Stomach smooth muscle (tissue), 2 donors: ENCODE measurements around the gene RHBDL2.
"Not testable (repeated sequence)": the region's sequence is repeated elsewhere in the genome, so short reads cannot be mapped to it uniquely, and the experiment has no call there.

ENCODE experiments used
- H3K27ac ChIP-seq: one replicate; pipeline ENCODE4 v1.7.0; 2013; ENCODE audit warnings: mild to moderate bottlenecking, low read length, inconsistent platforms
- H3K27me3 ChIP-seq, 2 donors: one replicate each; pipeline ENCODE4 v1.7.0; 2013; ENCODE audit warnings: low read length in 2 of 2; ENCODE audit not compliant: insufficient read depth in 2 of 2, control insufficient read depth in 1 of 2
- H3K36me3 ChIP-seq, 2 donors: one replicate each; pipeline ENCODE4 v1.7.0; 2013; ENCODE audit warnings: low read length in 2 of 2; ENCODE audit not compliant: control insufficient read depth in 2 of 2, insufficient read depth in 2 of 2
- H3K4me1 ChIP-seq: one replicate; pipeline ENCODE4 v1.7.0; 2013; ENCODE audit warnings: low read length; ENCODE audit not compliant: control insufficient read depth, insufficient read depth
- H3K4me3 ChIP-seq, 2 donors: one replicate each; pipeline ENCODE4 v1.7.0; 2013; ENCODE audit warnings: low read length in 2 of 2
- H3K9ac ChIP-seq, 2 donors: one replicate each; pipeline ENCODE4 v1.7.0; 2013; ENCODE audit warnings: low read length in 2 of 2, mild to moderate bottlenecking in 1 of 2
- H3K9me3 ChIP-seq, 2 donors: one replicate each; pipeline ENCODE4 v1.7.0; 2013; ENCODE audit warnings: low read length in 2 of 2; ENCODE audit not compliant: control insufficient read depth in 2 of 2
- donor health status: healthy.
- donor health status: Pancreatic carcinoma.

Gene RHBDL2, protein sequence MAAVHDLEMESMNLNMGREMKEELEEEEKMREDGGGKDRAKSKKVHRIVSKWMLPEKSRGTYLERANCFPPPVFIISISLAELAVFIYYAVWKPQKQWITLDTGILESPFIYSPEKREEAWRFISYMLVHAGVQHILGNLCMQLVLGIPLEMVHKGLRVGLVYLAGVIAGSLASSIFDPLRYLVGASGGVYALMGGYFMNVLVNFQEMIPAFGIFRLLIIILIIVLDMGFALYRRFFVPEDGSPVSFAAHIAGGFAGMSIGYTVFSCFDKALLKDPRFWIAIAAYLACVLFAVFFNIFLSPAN

DNA sequence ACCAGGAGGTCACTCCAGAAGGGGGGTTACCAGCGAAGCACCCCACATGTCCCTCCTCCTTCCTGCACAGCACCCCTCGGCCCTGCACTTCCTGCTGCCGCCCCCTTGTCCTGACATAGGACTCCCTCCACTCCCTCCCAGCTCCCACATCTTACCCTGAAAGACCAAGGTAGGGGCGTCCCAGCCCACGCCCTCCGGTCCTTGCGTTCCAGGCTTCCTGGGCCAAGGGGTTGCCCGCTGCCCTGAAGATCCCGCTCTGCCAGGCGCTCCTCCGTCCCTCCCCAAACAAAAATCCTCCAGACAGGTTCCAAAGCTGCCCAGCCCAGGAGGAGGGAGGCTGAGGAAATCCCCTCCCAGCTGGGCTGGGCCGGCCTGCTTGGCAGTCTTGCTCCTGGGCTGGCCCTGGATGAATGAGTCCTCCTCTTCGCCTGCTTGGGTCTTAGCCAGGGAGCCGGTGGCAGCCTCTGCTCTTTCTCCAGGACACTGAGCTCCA, at the start of gene RHBDL2:
Gene RHBDL2, minus strand, starts transcription at position 304 of the 493 bp plus-strand sequence. CDS start 22,618 bp downstream, outside the sequence.
- H3K27me3 ChIP-seq, result no peaks in the 10 kb centered on the region
- peak within 1 kb of the TSS; percentile 22 to 68 for H3K4me3 ChIP-seq
- H3K4me1 ChIP-seq, result peaks cover 8% of the 10 kb centered on the region
- H3K9me3 ChIP-seq, result no peaks in the 10 kb centered on the region
- H3K9ac ChIP-seq, result peak within 1 kb of the TSS in 1 of 2 donors; percentile 62
- no peaks in the 10 kb centered on the region for H3K36me3 ChIP-seq
- no peak within 1 kb of the TSS for H3K27ac ChIP-seq

DNA sequence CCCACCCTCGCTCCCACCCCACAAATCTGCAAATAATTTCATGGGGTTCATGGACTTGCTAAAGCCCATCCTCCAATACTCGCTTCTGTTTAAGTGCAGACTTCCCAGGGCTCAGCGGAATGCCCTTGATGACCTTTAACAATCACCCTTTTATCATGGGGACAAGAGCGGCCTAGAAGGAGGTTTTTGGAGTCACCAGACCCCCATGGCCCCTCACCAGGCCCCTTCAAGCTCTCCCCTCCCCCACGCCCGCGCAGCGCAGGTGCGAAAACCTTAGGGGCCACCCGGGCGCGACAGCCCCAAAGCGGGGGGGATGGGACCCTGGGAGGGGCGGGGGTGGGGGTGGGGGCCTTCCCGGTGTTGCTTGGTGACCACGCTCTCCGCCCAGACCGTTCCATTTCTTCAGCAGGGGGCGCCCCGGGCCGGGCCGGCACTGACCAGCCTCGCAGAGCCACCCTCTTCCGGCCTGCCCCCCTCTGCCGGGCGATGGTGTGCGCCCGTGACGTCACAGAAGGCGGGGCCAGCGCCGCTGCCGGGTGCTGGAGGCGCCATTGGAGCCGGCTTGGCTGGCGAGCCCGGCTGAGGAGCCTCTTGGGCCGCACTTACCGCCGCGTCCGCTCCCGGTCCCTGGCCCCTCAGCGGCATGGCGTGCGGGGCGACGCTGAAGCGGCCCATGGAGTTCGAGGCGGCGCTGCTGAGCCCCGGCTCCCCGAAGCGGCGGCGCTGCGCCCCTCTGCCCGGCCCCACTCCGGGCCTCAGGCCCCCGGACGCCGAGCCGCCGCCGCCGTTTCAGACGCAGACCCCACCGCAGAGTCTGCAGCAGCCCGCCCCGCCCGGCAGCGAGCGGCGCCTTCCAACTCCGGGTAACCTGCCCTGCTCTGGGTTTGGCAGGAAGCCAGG, 49.4 kb upstream of the RHBDL2 start, which contains the start of gene AKIRIN1:
Gene AKIRIN1, plus strand, starts transcription at position 539 of the 900 bp plus-strand sequence. Its CDS starts 105 bp downstream, at position 644.
- Histone ChIP-seq H3K9me3 (no peaks in the 10 kb centered on the region), H3K27ac (peak within 1 kb of the TSS; percentile 82), H3K36me3 (no peaks in the 10 kb centered on the region), H3K9ac (peak within 1 kb of the TSS; percentile 81), H3K27me3 (no peaks in the 10 kb centered on the region), H3K4me3 (peak within 1 kb of the TSS; percentile 81 to 87), H3K4me1 (peaks cover 15% of the 10 kb centered on the region)

DNA sequence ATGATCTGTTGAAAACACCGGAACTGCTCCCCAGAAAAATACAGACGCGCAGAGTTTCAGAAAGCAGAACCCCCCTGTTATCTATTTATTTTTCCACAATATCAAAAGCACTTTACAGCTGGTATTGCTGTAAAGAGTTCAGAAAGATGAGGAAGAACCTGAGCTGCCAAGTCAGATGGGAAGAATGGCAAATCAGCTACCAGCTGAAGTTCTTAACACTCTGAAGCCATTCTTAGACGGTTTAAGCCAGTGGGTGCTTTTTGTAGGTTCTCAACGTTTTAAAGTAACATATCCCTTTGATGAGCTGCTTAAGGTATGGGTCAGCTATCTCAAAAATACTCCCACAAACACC, 48.7 kb upstream of the RHBDL2 start:
- Histone ChIP-seq H3K9me3 (no peaks in the 10 kb centered on the region), H3K4me3 (peak overlapping the region; percentile 74 to 81), H3K9ac (peak overlapping the region; percentile 78 to 81), H3K4me1 (peaks cover 15% of the 10 kb centered on the region), H3K36me3 (no peaks in the 10 kb centered on the region), H3K27me3 (no peaks in the 10 kb centered on the region), H3K27ac (peak overlapping the region; percentile 82)

DNA sequence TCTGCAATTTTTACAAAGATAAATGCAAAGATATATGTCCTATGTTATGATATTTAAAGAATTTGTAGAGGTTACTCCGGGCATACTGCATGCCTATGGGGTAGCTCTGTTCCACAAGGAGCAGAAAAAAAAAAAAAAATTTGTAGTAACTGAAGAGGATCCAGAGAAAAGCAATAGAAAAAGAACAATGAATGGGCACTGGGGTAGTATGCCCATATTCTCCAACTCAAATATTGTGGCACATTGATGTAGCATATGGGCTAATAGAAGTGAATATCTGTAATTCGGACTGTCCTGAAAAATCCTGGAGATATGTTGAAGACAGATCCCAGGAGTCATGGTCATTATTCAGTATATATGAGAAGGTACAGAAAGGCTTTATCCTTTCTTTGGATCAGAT, 48.3 kb upstream of the RHBDL2 start:
- Histone ChIP-seq H3K9ac (no peak overlapping the region), H3K36me3 (no peaks in the 10 kb centered on the region), H3K4me1 (peaks cover 15% of the 10 kb centered on the region), H3K9me3 (no peaks in the 10 kb centered on the region), H3K27ac (peak overlapping the region; percentile 82), H3K4me3 (no peak overlapping the region), H3K27me3 (no peaks in the 10 kb centered on the region)

DNA sequence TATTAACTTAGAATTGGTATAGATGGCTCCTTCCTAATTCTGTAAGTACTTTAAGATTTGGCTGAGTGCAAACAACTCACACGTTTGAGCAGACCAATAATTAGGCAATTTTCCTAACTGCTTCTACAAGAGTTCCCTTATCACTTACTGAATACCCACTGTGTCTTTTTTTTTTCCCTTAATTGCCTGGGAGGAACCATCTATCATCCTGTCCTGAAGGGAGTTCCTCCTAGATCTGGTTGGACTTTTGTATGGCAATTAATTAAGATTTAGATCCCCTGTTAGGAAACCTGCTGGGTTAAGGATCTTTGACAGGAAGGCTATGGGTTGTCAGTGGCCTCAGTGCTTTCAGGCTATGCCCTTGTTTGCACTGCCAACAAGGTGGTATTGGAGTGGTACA, 37.8 kb upstream of the RHBDL2 start:
- H3K27ac ChIP-seq, H3K36me3 ChIP-seq, H3K9me3 ChIP-seq, H3K4me1 ChIP-seq, H3K27me3 ChIP-seq, H3K4me3 ChIP-seq, H3K9ac ChIP-seq: not testable (repeated sequence)

DNA sequence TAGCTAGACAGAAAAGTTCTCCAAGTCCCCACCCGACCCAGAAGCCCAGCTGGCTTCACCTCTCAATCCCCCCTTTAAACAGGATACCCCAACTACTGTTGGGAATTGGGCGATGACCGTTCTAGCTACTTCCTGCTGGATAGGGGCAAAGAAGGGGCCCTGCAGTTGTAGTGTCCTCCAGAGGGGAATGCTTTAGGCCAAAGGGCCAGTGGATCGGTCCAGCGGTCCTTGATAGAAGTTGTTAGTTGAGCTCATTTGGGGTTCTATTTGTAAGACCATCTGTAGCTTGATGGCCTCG, 36.6 kb upstream of the RHBDL2 start:
- not testable (repeated sequence) for H3K27me3 ChIP-seq, H3K4me3 ChIP-seq, H3K9me3 ChIP-seq, H3K4me1 ChIP-seq, H3K36me3 ChIP-seq, H3K27ac ChIP-seq, H3K9ac ChIP-seq

DNA sequence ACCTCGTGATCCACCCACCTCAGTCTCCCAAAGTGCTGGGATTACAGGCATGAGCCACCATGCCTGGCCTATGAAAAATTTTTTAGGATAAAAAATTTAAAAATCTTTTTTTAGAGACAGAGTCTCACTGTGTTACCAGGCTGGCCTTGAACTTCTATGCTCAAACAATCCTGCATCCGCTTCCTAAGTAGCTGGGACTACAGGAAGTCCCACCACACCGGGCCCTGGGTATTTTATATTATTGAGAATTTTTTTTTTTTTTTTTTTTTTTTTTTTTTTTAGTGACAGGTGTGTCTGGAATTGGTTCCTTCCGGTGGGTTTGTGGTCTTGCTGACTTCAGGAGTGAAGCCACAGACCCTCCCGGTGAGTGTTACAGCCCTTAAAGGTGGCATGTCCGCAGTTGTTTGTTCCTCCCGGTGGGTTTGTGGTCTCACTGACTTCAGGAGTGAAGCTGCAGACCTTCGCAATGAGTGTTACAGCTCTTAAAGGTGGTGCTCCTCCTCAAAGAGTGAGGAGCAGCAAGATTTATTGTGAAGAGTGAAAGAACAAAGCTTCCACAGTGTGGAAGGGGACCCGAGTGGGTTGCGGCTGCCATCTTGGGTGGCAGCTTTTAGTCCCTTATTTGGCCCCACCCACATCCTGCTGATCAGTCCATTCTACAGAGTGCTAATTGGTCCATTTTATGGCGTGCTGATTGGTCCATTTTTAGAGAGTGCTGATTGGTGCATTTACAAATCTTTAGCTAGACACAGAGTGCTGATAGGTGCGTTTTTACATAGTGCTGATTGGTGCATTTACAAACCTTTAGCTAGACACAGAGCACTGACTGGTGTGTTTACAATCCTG, 36.0 kb upstream of the RHBDL2 start:
- not testable (repeated sequence) for H3K27me3 ChIP-seq, H3K4me1 ChIP-seq, H3K9ac ChIP-seq, H3K27ac ChIP-seq, H3K4me3 ChIP-seq, H3K9me3 ChIP-seq, H3K36me3 ChIP-seq

DNA sequence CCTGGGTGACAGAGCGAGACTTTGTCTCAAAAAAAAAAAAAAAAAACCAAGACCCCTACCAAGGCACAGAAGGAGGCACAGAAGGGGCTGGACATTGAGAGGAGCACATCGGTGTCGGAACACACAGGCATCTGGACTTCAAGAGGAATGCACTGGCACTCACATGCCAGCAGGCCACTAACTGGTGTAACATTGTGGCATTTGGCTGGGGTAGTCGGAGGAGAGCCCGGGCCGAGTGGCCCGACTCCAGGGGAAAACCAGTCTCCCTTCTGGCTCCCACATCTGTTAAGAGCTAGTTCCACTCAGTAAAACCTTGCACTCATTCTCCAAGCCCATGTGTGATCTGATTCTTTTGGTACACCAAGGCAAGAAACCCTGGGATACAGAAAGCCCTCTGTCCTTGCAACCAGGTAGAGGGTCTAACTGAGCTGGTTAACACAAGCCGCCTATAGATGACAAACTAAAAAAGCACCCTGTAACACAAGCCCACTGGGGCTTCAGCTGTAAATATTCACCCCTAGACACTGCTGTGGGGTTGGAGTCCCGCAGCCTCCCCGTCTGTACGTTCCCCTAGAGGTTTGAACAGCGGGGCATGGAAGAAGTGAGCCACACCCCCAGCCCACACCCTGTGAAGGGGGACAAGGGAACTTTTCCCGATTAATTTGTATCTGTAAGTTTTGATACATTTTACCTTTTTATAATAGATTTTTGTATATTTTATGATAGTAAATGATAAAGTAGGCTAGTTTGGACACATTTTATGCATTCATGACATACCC, 32.2 kb upstream of the RHBDL2 start:
- Histone ChIP-seq H3K27me3 (no peaks in the 10 kb centered on the region), H3K27ac (no peak overlapping the region), H3K36me3 (no peaks in the 10 kb centered on the region), H3K9ac (no peak overlapping the region), H3K4me1 (no peaks in the 10 kb centered on the region), H3K4me3 (no peak overlapping the region), H3K9me3 (no peaks in the 10 kb centered on the region)

DNA sequence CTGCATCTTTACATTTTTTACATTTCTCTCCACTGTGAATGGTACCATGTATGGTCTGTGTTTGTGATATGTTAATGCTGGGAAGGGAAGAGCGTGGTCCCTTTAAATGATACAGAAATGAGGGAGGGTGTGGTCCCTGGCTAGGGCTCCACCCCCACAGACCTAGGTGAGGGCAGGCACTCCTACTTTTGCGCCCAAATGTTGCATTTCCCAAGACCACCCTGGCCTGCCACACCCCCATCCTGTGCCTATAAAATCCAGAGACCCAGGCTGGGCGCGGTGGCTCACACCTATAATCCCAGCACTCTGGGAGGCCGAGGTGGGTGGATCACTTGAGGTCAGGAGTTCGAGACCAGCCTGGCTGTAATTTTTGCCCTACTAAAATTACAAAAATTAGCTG, 31.5 kb upstream of the RHBDL2 start:
- not testable (repeated sequence) for H3K27ac ChIP-seq, H3K27me3 ChIP-seq, H3K4me3 ChIP-seq, H3K9ac ChIP-seq, H3K36me3 ChIP-seq, H3K4me1 ChIP-seq, H3K9me3 ChIP-seq

DNA sequence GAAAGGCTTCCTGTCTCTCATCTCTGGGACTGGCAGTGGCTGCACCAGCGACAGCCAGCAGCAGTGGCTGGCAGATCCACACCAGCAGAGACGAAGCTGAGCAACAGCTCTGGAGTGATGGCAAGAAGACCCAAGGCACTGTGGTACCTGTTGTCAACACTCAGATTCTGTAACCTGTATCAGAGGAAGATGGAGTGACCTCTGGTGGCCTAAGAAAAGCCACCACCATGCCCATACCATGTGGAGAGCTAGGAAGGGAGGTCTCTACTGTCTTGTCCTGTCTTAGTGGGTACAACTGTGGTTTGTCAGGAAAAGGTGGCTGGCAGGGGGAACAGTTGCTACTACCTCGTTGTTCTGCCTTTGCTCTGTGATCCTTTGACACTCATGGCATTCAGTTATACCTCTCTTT, 22.5 kb upstream of the RHBDL2 start:
- H3K9ac ChIP-seq, result no peak overlapping the region

More for the DNA sequence above, 22.5 kb upstream of the RHBDL2 start:
- no peaks in the 10 kb centered on the region for H3K9me3 ChIP-seq
- no peaks in the 10 kb centered on the region for H3K36me3 ChIP-seq
- no peaks in the 10 kb centered on the region for H3K27me3 ChIP-seq
- no peaks in the 10 kb centered on the region for H3K4me1 ChIP-seq
- no peak overlapping the region for H3K4me3 ChIP-seq
- H3K27ac ChIP-seq, result no peak overlapping the region
